NOMO-1 (cell line): ENCODE data around the gene ARHGAP15.

Experiments
- DNase-seq, 2 experiments: peaks; one replicate each; lab custom pipeline; 2025; ENCODE audit not compliant: unreplicated experiment in 2 of 2; lab: John Stamatoyannopoulos, UW

ARHGAP15 gene

DNA sequence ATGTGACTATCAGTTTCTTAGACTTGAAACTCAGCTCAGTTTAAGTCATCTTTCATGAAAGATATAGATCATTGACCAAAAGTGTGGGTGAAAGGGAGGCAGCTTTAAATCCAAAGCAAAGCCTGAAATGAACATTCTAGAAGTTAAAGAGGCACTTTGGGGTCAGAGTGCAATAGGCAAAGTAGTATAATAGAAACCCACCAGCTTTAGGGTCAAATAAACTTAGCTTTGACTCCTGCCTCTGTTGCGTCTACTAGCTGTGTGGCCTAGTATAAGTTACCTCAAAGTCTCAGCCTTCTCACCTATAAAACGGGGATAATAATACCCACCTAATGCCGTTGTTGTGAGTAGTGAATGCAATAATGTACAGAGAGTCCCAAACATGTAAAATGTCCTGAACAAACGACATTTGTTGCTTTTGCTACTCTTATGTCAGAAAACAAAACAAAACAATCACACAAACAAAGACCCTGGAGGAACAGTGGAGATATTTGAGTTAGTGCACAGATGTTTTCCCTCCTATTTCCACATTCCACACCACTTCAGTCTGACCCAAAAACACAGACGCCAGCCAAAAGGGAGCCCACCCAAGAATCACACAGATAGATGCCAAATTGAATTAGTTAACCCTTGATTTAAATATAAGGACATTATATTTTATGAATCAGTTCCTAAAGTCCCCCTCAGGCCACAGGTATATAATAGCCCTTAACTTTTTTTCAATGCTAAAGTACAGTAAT is 657.0 kb downstream of the ARHGAP15 start:
- DNase-seq: no peak

DNA sequence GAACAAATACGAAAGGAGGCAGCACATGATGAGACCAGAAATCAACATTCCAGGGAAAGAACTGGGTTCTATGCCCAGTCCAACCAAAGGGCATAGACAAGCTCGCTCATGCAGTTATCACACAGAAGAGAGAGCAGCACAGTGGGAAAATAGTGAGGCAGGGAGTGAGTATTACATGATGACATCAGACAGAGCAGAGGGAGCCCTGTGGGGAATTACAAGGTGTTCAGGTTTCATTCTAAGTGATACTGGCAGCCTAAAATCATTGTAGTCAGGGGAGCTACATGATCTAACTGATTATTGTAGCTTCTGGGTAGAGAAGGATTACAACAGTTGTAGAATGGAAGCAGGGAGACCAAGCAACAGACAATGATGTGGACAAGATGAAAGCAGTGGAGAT is 658.5 kb downstream of the ARHGAP15 start:
- DNase-seq: no peak

DNA sequence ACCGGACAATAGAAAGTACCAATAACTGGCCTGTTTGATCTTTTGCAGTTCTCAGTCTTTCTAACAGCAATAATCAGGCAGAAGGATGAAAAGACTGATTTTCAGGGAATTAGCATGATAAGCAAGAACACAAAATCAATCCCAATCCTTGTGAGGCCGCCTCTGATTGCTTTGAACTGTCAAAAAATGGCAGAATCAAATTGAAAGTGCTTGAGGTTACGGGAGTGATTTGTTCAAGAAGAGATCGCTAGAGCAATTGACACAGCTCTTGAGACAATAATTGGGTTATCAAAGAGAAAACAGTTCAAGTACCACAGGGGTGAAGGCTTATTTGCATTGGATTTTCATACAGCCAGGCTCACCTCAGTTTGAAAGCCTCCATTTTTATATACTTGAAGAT is 663.4 kb downstream of the ARHGAP15 start:
- DNase-seq: no peak

DNA sequence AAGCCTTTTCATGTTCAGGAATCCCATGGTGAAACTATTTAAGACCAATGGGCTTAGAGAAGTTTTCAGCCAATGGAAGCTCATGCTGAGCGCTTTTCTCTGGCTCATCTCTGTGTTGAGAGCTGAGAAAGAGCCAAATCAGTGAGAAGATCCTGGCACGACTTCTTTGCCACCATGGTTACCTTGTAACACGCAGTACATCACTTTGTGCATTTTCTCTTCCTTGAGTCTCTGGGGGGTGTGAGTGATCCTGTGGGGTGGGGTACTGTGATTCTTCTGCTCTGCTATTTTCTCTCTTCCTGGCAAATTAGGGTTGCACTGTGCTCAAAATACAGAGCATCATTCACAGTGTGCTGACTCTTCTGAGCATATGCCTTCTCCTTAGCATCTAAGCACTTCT is 664.2 kb downstream of the ARHGAP15 start:
- no peak for DNase-seq

- DNase-seq: no peak
Observed at GRCh38 chr2:143796051-143796450, 666.8 kb downstream of the ARHGAP15 start.

- DNase-seq: no peak
Observed at GRCh38 chr2:143801561-143801960, 672.3 kb downstream of the ARHGAP15 start.

DNA sequence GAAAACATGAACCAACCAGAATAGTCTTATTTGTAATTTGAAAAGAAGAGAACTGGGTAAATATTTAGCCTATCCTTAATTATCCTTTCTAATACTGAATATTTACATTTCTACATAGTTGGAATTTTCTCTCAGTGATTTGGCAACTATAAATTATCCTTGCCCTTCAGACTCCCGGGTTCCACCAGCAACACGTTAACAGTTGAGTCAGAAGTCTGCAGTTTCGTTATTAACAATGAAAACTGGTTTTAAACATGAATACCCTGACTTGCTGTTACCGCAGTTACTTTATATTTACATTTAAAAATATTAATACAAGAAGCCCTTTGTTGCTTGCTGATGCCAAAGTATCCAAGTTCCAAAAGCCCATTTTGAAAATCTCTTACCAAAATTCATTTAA is 673.0 kb downstream of the ARHGAP15 start:
- no peak for DNase-seq

- no peak for DNase-seq
Observed at GRCh38 chr2:143802871-143803650, 673.8 kb downstream of the ARHGAP15 start.

- DNase-seq: no peak
Observed at GRCh38 chr2:143803936-143804335, 674.7 kb downstream of the ARHGAP15 start.

- no peak for DNase-seq
Observed at GRCh38 chr2:143805666-143806065, 676.4 kb downstream of the ARHGAP15 start.

DNA sequence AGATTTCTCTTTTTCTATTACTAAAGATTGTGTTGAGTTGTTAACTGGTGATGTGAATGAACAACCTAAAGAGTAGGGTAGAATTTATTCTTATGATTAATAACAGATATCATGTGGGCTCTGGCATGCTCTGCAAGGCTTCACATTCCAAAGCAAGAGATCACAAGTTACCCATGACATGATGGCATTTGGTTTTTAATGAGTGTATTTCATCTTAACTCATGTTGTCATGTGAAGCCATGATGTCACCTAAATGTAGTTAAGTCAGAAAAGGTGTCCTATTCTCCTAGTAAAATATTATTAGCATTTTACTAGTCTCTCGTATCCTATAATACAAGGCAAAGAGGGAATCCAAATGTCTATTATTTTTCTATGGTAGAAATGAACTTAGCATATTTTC is 678.0 kb downstream of the ARHGAP15 start:
- DNase-seq: no peak

DNA sequence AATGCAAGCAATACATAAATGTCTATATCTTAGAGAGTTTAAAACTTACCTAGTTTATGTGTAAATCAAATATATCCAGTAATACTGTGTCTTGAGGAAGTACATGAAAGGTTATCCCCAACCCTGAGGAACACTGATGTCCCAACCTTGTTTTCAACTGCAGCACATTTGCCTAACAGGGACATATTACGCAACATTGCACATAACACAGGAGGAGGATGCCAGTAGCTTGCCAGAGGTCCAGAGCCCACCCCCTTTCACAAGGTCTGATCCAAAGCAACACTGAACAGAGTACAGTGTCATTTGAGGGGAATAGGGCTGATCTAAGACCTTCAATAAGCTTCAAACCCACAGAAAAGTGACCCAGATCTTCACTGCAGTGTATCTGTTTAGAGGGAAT is 678.5 kb downstream of the ARHGAP15 start:
- peak; percentile 80 to 86 for DNase-seq

DNA sequence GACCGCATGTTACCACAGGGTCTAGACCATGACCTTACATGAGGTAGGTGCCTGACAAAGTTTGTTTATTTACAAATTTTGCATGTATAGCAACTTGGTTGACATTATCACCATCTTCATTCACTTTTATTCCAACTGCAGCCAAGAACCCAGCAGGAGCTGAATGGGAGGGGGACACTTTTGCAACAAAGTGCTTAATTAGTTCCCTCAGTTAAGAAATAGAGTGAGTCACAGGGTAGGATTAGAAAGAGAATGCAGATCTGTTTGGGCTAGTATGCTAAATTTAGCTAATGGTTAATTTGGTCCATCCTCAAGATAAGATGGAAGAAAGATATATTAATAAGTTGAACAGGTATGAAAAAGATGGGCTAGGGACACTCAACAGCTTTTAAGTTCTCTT is 678.9 kb downstream of the ARHGAP15 start:
- peak; percentile 63 to 87 for DNase-seq

DNA sequence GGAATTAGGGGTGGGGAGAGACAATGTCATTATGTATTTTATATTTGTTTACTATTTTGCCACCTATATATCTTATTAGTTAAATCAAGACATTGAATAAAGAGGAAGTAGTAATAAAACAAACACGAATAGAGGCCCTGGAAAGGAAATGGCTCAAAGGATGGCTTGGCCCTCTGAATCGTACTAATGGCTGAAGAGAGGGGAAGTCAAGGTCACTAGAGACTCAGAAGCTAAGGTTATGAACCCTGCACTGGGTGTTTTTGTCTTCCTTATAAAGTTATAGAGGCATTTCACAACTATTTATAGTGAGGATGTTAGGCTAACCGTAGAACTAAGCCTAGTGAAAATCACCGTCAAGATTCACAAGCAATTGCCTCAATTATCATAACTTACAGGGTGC is 685.9 kb downstream of the ARHGAP15 start:
- DNase-seq: peak; percentile 33 to 36

DNA sequence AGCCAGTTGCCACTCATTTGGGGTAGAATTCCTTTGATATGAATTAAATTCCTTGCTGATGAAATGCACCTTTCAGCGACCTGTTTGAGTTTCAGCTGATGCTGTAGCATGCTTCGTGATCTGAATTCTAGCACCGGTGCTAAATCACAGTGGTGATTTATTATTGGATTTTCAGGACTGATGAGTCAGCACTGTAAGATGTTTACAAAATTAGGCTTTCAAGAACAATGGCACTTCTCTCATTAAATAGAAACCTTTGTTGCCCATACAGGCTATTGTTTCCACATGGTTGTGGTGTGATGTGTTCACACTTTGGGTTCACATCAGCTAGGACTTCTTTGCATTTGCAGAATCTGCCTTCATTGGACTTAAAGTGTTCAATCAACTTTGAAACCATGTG is 687.7 kb downstream of the ARHGAP15 start:
- no peak for DNase-seq
